ENCODE data around the gene GUCD1.

DNA sequence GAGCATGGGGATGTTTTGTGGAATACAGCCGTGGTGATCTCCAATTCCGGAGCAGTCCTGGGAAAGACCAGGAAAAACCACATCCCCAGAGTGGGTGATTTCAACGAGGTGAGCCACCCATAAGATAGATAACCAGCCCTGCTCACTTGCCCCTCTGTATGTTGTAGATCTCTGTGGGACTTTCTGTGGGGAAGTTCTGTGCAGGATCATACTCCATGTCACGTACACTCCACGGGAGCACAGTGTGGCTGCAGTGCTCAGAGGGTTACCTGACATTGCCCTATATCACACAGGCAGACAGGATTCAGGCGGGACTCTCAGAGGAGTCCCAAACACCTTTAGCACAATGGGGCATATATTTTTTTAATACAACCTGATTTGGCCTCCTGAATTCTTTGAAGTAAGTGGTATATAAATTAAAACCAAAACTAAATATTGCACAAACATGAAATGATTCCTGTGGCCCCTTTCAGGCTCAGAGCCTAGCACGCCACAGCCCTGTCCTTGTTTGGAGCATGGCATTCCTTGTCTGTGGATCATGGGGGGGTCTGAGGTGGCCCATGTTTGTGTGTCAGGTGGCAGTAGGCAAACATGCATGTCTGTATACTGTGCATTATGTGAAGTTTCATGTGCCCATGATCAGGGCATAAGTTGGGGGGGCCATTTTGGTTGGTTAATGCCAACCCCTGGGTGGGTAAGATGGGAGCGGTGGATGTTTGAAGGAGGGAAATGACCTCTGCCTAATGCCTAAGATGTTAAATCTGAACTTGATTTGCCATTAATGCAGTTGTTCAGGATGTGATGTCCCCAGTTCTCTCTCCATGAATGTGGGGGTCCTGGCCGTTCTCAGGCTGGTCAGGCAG is 41.3 kb downstream of the GUCD1 start:
- TF ChIP-seq, protein P1, sequence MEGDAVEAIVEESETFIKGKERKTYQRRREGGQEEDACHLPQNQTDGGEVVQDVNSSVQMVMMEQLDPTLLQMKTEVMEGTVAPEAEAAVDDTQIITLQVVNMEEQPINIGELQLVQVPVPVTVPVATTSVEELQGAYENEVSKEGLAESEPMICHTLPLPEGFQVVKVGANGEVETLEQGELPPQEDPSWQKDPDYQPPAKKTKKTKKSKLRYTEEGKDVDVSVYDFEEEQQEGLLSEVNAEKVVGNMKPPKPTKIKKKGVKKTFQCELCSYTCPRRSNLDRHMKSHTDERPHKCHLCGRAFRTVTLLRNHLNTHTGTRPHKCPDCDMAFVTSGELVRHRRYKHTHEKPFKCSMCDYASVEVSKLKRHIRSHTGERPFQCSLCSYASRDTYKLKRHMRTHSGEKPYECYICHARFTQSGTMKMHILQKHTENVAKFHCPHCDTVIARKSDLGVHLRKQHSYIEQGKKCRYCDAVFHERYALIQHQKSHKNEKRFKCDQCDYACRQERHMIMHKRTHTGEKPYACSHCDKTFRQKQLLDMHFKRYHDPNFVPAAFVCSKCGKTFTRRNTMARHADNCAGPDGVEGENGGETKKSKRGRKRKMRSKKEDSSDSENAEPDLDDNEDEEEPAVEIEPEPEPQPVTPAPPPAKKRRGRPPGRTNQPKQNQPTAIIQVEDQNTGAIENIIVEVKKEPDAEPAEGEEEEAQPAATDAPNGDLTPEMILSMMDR (IDR thresholded peaks at IDR 0.05) = no peak
- TF ChIP-seq POLR2A (IDR thresholded peaks at IDR 0.05; ENCODE audit: low read length) (no peak), RAD21 (conservative IDR thresholded peaks at IDR 0.05 in 1 of 2, IDR thresholded peaks at IDR 0.05 in 1 of 2) (no peak), NR3C1 (IDR thresholded peaks at IDR 0.05) (no peak), RCOR1 (IDR thresholded peaks at IDR 0.05; ENCODE audit: low read depth, low read length) (no peak), MYC (IDR thresholded peaks at IDR 0.05; ENCODE audit: borderline replicate concordance, low read length) (no peak), USF2 (IDR thresholded peaks at IDR 0.05) (no peak), PBX3 (IDR thresholded peaks at IDR 0.05) (no peak), CEBPB (IDR thresholded peaks at IDR 0.05) (no peak), TP53 (CRISPR knock-in tag; IDR thresholded peaks at IDR 0.05) (no peak), TFCP2L1 (CRISPR knock-in tag; IDR thresholded peaks at IDR 0.05) (no peak)
